Measurements from ENCODE around the gene ACY1. TPM values are rescaled to one million over a fixed set of nuclear protein-coding genes. Genes with fewer than 3 reads are reported as not detected.

The ACY1 gene
- total RNA-seq, result 10.7 TPM

DNA sequence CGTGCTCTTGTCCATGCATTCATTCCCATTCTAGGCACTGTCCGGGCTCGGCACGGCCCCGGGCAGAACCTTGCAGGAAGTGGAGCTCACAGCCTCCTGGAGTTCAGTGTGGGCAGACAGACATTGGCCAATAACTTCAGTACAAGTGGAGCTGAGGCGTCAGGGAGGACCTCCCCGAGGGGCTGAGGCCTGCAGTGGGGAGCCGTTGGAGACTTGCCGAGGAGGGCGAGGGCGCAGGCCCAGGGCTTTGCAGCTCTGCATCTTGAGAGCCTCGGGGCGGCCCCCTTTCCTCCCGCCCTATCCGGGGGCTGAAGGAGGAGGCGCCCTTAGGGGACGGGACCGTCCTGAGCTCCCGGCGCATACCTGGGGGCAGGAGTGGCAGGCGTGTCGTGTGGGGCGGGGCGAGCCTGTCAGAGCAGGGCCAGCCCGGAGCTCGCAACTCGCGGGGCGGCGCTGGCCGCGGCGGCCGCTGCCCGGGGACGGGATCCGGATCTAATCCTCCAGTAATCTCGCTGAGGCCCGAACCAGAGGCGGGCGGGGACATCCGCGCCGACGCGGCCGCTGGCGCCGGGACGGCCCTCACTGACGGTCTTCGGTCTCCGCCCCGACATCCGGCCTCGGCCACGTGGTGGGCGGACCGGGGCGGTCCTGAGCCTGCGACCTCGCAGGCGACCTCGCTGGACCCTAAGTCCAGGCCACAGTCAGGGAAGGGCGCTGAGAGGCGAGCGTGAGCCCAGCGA lies at the start of gene ACY1:
Gene ACY1 (plus strand): TSS at position 698 of the 740 bp plus-strand sequence. CDS start 530 bp downstream, outside the sequence.

DNA sequence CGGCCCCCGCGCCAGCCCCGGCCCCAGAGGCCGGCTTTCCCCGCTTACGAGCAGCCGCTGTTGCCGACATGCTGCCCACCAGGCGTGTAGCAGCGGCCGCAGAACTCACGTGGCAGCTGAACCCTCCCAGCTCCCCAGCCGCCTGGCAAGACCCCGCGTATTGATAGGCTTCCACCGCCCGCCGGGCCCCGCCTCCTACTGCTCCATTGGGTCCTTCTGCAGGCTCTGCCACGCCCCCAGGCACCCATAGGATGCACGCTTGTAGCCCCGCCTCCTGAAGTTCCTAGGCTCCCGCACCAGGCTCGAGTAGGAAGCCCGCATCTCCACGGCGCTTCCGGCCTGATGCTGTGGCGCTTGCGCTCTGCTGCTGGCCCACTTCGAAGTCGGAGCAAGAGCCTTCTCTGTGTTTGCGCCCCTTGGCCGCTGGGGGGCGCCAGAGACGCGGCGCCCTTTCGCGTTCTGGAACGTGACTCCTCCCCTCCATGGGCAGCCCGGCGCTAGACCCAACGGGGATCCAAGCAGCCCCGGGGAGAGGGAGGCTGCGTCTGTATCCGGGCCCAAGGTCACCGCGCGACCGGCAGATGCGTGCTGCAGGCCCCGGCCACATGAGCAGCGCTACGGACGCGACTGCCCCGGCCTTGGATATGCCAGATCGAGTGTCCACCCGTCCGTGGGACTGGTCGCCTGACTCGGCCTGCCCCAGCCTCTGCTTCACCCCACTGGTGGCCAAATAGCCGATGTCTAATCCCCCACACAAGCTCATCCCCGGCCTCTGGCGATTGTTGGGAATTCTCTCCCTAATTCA lies 41.3 kb upstream of the ACY1 start, which contains the start of the genes PARP3 and RRP9:
Gene PARP3 (plus strand): TSS at position 566 of the 805 bp plus-strand sequence. CDS start 993 bp downstream, outside the sequence.
Gene RRP9 (minus strand): TSS at position 107 of the 805 bp plus-strand sequence. CDS start 37 bp downstream, at position 70.

DNA sequence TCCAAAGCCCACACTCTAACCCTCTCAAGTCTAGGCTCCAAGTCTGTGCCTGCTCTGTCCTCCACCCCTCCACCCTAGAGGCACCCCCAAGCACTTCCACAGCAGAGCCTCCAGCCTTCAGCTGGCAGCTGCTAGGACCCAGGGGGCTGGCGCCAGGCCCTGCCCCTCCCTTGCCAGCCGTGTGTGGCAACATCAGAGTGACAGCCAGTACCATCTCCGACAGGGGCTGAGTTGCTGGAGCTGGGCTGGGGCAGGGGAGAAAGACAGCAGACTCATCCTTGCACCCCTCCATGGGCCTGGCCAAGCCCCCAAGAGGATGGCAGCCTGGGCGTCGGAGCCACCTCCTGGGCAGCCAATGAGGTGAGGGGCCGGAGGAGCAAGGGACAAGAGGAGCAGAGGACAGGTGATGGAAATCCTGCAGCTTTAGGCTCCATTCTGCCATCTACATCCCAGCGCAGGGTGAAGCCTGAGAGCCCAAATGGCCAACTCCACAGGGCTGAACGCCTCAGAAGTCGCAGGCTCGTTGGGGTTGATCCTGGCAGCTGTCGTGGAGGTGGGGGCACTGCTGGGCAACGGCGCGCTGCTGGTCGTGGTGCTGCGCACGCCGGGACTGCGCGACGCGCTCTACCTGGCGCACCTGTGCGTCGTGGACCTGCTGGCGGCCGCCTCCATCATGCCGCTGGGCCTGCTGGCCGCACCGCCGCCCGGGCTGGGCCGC lies 28.0 kb upstream of the ACY1 start, which contains the start of gene GPR62:
Gene GPR62 (plus strand): TSS at position 207 of the 718 bp plus-strand sequence. CDS start 272 bp downstream, at position 479.

DNA sequence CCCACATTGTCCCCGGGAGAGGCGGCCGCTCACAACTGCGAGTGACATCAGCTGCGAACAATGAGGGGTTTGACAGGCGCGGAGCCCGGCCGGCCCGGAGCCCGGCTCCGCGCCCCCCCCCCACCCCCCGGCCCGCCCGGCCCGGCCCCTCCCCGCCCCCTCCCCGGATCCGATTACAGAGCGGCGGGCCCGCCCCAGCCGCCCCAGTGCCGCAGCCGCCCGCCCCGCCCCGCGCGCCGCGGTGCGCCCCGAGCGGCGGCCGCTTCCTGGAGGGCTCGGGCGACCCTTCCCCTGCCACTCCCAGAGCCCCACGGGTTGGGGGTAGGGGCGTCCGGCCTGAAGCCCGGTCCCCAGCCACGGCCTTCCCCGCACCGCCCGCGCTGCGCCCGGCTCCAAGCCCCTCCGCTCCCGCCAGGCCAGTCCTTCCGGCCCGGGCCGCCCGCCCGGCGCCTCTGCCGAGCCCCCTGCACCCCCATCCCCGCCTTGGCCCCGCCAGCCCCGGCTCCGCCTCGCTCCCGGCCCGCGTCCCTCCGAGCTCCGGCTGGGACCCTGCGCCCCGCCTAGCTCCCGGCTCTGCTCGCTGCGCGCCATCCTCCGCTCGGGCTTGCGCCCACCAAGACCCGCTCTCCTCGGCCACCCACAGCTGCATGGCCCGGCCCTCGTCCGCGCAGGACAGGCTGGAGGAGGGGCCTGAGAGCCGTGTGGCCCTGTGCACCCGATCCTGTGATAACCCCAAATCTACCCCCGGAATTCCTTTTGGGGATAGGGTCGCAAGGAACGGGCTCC lies 15.8 kb upstream of the ACY1 start, which contains the start of gene PCBP4:
Gene PCBP4 (minus strand): TSS at position 71 of the 786 bp plus-strand sequence. CDS start 6,214 bp downstream, outside the sequence.

DNA sequence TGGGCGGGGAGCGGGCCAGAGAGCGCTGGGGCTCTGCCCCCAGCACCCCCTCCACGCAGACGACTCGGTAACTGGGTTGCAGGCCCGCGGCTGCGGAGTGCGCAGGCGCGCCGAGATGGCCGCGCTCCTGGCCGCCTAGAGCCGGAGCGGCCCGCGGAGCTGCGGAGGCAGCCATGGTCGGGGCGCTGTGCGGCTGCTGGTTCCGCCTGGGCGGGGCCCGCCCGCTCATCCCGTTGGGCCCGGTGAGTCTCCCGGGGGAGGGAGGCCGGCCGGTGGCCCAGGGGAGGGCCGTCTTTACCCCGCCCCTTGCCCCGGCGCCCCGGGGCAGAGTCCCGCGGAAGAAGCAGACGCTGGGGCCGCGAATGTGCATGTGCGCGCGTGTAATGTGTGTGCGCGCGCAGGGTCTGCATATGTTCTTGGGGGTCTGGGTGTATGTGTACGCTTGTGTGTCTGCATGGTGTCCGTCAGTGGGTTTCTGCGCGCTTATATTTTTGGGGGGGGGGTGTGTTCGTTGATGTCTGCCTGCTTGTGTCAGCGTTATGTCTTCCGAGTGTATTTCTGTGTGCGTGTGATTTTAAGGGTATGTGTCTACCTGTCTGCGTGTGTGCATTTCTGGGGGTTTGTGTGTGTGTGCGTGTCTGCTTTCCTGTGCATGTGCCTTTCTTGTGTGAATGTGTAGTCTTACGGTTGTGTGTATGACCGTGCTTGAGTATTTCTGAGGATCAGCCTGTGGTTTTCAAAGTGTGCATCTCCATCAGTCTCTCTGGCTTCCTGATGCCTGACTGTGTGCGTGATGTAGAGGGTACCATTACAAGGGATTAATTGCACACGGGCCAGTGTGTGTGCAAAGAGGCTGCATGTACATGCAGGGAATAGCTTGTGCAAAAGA lies 8.1 kb upstream of the ACY1 start, which contains the start of gene ABHD14A:
Gene ABHD14A (plus strand): TSS at position 102 of the 889 bp plus-strand sequence. CDS start 72 bp downstream, at position 174.

DNA sequence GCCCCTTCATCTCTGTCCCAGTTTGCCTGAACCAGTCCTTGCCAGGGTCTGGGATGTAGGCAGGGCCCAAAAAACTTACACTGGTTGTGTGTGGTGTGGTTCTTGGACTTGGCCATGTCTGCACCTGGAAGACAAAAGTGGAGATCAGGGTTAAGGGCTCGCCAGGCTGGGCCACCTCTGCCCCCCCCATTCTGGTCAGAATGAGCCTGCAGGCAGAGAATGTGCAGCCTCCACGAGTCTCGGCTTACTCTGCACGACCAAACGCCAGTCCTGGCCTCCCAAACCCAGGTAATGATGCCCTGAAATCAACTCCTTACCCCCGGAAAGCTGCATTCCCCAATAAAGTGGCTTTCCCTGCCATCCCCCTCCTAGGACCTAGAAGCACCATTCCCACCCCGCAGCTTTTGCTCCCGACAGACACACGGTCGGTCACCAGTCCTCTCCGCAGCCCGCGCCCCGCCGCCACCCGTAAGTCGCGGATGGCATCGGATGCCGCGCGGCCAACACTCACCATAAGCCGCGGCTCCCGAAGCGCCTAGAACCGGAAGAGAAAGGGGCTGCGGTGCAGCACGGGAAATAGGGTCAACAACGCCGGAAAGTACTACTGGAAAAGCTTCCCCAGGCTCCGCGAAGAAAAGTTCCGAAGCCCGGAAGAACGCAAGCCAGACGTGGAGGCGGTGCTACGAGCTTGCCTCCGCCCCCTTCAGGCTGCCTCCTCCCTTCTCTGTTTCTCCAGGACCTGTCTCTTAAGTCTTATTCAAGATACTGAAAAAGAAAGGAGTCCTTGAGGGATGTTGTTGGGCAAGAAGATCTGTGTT lies 12.2 kb downstream of the ACY1 start, which contains the start of gene RPL29:
Gene RPL29 (minus strand): TSS at position 550 of the 818 bp plus-strand sequence. CDS start 434 bp downstream, at position 116.

Other genes starting within 250 kb of the ACY1 start
- not detected for gene IQCF6, start 204.3 kb upstream of the ACY1 start, total RNA-seq
- gene IQCF2, start 121.9 kb upstream of the ACY1 start, total RNA-seq, result not detected
- not detected for gene IQCF5, start 107.9 kb upstream of the ACY1 start, total RNA-seq
- not detected for gene IQCF1, start 80.2 kb upstream of the ACY1 start, total RNA-seq
- gene RRP9, start 41.6 kb upstream of the ACY1 start, total RNA-seq, result 14.9 TPM
- gene PARP3, start 41.2 kb upstream of the ACY1 start, total RNA-seq, result 10.3 TPM
- 0.27 TPM for gene GPR62, start 28.2 kb upstream of the ACY1 start, total RNA-seq
- gene PCBP4, start 16.1 kb upstream of the ACY1 start, total RNA-seq, result 1,108 TPM
- gene ABHD14B, start 9.5 kb upstream of the ACY1 start, total RNA-seq, result 24.1 TPM
- 35.5 TPM for gene ABHD14A, start 8.5 kb upstream of the ACY1 start, total RNA-seq
- gene RPL29, start 12.4 kb downstream of the ACY1 start, total RNA-seq, result 573 TPM
- 8.1 TPM for gene DUSP7, start 73.0 kb downstream of the ACY1 start, total RNA-seq
- 3.1 TPM for gene POC1A, start 170.9 kb downstream of the ACY1 start, total RNA-seq
- gene ALAS1, start 214.6 kb downstream of the ACY1 start, total RNA-seq, result 41.1 TPM
- not detected for gene TLR9, start 242.1 kb downstream of the ACY1 start, total RNA-seq

Measured in camera-type eye (tissue), 1 donor.